ENCODE results near the gene SERPINB8.

GRCh38 chr18:63977040-63977439, 7.2 kb downstream of the SERPINB8 start:
- no peak for TF ChIP-seq POLR2AphosphoS5 (IDR thresholded peaks at IDR 0.05; ENCODE audit: low read depth)
- no peak for TF ChIP-seq CTCF (IDR thresholded peaks at IDR 0.05; ENCODE audit: insufficient read depth, low read length)
- TF ChIP-seq REST (IDR thresholded peaks at IDR 0.05; ENCODE audit: insufficient replicate concordance, low read depth), result no peak
- TF ChIP-seq SPI1 (IDR thresholded peaks at IDR 0.05; ENCODE audit: borderline replicate concordance, low read depth), result no peak
- no peak for TF ChIP-seq GABPA (IDR thresholded peaks at IDR 0.05; ENCODE audit: low read depth)

Data from HL-60 (cell line).